ENCODE results near the gene GPR179.
"Not testable (repeated sequence)": the region's sequence is repeated elsewhere in the genome, so short reads cannot be mapped to it uniquely, and the experiment has no call there.

GPR179 gene

DNA sequence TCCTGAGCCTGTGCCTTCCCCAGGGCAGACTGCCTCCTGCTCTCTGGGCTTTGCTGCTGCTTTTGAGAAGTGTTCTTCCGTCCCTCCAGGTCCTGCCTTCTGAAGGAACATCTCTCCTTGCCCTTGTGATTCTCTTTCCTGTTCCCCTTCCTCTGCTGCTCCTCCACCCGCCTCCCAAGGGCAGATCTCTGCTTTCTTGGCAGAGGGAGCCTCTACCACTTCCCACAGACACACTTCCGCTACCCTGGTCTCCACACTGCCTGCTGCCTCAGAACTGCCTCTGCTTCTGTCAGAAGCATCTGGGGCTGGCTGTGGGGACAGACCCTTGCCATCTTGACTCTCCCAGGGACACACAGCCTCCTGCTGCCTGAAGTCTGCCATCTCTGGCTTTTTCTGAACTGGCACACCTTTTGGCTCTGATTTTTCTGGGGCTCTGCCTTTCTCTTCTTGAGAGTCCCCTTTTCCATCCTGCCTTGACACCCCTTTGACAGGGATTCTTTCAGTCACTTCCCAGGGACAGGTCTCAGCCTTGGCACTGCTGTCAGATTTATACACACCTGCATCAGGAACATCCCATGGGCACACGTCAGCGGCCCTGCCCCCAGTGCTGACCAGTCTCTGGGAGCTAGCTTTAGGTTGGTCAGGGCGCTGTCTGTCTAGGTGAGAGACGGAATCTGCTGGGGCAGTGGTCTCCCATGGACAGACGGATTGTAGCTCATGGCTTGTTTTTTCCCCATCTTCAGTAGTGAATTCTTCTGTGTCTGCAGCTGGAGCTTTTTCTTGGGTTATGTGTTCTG is 16.6 kb downstream of the GPR179 start:
- DNase-seq, result peak in 30 of 42 donors; percentile 8 to 59 (median 41)
- intact Hi-C loops (cut with DNase I), result no loop called here

DNA sequence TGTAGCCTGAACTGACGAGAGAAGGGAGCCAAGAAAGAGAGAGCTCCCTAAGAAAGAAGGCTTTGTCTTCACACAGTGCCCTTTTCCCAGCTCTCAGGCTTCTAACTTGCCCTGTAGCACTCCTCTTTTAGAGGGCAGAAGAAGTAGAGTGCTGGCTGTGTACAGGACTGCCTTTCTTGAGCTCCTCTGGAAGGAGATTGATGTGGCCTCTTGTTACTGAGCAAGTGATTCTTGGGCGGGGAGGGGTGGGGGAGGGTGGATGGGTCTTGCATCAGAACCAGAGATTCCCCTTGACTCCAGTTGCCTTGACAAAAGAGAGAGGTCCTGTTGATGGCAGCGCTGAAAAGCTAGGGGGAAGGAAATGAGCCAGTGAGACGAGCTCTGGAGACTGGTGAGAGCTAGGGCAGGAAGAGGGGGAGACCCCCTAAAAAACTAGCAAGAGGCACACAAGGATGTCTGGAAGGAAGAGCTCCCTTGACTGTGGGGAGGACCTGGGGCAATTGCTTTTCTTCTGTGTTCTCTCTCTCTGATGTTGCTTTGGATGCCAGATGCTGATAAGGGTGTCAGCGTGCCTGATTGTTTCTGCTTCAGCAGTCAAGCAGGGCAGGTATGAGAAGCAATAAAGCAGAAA is 18.4 kb downstream of the GPR179 start:
- intact Hi-C loops (cut with DNase I), result no loop called here
- DNase-seq, result peak in 12 of 42 donors; percentile 18 to 58 (median 38)

DNA sequence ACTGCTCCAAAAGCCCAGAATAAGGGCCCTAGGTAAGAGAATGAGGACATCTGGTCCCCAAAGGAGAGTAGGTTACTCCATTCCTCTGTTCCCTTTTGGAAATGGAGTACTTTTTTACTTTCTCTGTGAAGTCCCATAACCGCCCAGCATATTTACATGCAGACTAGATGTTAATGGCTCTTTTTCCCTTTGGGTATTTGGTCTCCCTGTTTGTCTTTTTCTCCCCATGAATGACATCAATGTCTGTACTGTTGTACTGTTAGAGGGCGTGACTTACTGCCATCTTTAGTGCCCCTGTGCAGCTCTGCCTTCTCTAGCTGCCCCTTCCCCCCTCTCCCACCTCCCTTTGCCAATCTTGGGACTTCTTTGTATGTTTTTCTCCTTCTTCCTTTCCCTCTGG is 19.0 kb downstream of the GPR179 start:
- no peak for DNase-seq
- intact Hi-C loops (cut with DNase I), result no loop called here

DNA sequence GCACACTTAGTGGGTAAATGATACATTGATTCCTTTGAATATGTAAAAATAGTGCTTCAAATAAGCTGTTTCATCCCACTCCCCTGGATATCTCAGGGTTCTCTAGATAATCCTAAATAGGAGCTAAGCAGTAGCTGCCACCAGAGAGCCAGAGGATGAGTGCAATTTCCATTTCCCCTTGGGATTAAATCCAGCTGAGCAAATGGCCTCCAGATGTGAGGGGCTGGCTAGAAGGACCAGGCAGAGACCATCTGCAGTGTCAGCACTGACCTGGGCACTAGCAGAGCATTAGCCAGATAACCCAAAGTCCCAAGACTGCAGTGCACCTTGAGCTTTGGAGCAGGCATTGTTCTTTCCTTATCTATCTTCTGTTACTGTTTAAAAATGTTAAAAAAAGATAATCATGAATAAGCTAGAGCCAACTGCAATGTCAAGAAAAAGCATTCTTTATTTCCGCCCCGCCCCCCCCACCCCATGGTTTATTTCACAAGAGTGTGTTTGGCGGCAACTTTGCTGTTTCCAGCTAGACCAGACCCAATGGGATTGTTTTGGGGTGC is 19.5 kb downstream of the GPR179 start:
- DNase-seq, result peak in 2 of 42 donors; percentile 33 to 42
- intact Hi-C loops (cut with DNase I), result no loop called here

DNA sequence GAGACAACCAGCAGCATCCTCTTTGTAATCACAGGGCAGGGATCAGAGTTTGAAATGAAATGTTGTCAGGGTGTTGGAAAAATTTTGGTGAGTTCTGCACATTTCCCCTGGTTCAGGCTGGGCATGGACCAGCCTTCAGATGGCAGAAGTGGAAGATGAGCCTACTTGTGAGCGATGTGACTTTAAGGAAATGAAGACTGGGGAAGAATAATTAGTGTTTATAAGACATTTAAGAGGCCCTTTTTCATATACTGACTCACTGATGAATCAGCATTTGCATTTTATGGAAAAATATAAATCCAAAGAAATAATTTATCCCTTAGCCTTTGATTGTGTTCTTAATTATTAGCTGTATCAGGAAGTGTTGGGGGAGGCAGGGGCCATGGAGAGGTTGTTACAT is 20.9 kb downstream of the GPR179 start:
- intact Hi-C loops (cut with DNase I), result no loop called here
- DNase-seq, result no peak

DNA sequence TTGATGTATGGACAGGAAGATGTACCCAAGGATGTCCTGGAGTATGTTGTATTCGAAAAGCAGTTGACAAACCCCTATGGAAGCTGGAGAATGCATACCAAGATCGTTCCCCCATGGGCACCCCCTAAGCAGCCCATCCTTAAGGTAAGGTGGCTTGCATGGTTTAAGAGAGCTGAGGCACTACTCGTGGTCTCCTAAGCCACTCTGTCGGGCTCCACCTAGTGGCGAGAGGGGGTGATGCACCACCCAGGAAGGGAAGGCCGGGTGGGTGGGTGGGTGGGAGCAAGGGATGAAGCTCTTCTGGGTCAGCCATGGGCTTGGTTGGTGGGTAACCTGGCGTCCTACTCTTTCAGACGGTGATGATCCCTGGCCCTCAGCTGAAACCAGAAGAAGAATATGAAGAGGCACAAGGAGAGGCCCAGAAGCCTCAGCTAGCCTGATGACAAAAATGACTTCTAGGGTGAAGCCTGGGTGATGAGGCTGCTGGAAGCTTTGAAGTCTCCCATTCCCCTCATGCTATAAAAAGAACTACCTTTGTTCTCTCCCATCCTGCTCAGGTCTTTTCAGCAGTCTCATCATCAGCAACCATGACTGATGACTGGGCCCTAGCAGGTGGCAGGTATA is 21.5 kb downstream of the GPR179 start:
- intact Hi-C loops (cut with DNase I), result no loop called here
- DNase-seq, result peak in 41 of 42 donors; percentile 37 to 89 (median 75)

DNA sequence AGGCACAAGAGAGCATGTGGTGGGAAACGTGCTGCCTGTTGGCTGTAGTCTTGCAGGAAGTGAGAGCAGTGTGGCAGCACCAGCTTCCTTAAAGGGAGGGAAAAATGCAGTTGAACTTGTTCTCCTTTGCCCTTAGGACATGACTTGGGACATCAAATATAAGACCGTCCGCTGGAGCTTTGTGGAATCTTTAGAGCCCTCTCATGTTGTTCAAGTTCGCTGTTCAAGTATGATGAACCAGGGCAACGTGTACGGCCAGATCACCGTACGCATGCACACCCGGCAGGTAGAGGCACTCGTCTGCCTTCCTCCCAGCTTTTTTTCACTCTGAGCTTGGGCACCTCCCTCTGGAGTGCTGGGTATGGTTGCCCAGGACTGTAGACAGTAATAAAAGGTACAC is 23.3 kb downstream of the GPR179 start:
- intact Hi-C loops (cut with DNase I), result no loop called here
- no peak for DNase-seq

DNA sequence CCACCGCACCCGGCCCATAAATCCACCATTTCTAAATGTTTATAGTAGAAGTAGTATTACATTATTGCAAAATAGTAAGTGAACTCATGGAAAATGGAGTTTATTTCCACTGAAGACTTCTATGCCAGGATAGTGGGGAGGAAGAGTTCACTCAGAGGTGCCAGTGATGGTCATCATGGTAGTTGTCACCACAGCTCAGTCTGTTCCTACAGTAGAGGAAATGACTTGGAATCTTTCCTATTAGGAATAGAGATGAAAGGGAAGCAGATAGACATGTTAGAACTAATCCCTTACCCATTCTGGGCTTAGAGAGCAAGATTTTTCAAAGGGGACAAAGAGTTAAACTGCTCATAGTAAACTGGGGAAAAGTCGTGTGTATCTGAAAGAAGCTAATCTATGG is 26.7 kb downstream of the GPR179 start:
- DNase-seq, result no peak
- intact Hi-C loops (cut with DNase I), result no loop called here

DNA sequence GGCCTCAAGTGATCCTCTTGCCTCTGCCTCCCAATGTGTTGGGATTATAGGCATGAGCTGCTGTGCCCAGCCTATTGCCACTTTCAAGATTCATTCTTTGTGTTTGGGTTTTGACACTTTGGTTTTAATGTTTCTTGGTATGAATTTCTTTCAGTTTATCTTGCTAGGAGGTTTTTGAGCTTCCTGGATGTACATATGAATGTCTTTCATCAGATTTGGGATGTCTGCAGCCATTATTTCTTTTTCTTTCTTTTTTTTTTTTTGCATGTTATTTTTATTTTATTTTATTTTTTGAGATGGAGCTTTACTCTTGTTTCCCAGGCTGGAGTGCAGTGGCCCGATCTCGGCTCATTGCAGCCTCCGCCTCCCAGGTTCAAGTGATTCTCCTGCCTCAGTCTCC is 28.3 kb downstream of the GPR179 start:
- intact Hi-C loops (cut with DNase I), result no loop called here
- DNase-seq, result peak in 1 of 42 donors; percentile 14

DNA sequence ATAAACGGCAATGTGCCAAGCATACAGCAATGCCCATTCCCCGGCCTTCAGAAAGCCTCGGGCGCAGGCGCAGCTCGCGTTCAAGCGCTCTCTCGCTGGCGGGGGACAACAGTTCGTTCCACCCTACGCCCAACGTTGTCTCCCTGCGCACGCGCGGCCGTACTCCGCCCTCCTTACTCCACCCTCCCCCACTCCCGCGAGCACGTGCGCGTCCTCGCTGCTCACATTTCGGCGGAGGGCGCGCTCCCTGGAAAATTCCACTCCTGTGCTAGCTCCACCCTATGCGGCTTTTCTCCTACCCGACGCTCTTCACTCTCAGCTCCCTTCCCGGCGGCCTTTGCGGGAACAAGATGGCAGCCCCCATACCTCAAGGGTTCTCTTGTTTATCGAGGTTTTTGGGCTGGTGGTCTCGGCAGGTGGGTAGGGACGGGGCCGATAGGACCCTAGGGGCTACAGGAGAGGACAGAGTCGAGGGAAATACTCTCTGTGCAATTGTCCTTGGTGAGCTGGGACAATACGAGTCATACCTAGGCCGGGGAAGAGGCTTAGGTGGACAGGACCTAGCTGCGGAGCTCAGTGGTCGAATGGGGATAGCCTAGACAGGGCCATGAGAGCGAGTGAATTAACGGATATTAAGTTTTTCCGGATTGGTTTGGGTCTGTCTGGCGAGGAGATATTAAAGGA is 46.8 kb downstream of the GPR179 start, which contains the start of gene MRPL45:
Gene MRPL45, plus strand, starts transcription at position 335 of the 684 bp plus-strand sequence. Its CDS starts 16 bp downstream, at position 351.
- intact Hi-C loops (cut with DNase I), result not testable (repeated sequence)
- peak; percentile 93 to 99 (median 97) for DNase-seq

DNA sequence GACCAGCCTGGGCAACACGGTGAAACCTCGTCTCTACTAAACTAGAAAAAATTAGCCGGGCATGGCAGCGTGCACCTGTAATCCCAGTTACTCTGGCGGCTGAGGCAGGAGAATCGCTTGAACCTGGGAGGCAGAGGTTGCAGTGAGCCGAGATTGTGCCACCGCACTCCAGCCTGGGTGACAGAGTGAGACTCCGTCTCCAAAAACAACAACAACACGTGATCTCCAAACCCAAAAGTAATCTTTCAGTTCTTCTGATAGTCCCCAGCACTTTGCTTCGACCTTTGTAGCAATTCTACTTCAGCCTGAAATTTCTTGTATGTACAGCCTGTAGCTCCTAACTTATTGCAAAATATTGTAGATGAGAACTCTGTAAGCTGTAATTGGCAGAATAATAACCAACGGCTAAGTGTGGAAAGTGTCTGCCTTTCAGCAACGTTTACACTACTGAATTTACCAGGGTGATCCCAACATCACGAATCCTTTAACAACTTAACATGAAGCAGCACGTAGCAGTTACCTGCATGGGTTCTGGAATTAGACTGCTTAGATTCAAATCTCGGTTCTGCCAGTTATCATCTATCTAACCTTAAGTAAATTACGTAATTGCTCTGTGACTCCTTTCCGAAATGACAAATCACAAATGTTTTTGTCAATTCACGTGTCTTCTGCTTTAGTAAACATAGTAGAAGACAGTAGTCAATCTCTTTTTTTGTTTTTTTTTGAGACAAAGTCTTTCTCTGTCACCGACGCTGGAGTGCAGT is 48.0 kb downstream of the GPR179 start:
- DNase-seq, result peak in 1 of 42 donors; percentile 2
- intact Hi-C loops (cut with DNase I), result not testable (repeated sequence)

DNA sequence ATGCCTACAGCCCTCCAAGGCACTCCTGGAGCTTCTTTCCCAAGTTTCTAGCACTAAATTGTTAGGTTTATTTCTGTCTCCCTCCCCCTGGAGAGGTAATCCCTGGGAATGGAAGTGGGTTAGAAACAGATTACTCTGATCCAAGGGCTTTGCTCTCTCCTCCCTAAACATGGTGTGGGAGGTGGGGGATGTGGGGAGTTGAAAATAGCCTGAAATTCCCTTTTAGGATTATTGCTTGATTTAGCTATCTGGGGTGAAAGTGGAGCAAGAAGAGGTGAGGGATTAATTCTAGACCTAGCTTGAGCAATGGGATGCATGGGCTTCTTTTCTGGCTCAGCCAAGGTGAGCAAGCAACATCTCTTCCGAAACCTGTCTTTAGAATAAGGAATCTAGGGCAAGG is 54.0 kb downstream of the GPR179 start:
- DNase-seq; intact Hi-C loops (cut with DNase I): not testable (repeated sequence)

DNA sequence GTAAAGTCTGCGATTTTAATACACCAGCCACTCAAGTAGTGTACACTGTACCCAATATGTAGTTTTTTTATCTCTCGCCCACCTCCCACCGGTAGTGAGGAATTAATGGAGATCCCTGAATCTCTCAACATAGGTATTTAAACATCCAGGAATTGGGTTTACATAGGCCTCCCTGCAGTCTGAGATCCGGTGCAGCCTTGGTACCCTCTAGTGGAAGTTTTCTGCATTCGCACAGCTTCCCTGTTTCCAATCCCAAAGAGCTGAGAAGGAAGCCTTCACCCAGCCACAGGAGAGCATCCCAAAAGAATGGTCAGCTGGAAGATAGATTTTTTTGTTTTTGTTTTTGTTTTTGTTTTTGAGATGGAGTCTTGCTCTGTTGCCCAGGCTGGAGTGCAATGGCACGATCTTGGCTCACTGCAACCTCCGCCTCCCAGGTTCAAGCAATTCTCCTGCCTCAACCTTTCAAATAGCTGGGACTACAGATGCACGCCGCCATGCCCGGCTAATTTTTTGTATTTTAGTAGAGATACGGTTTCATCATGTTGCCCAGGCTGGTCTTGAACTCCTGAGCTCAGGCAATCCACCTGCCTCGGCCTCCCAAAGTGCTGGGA is 55.4 kb downstream of the GPR179 start:
- intact Hi-C loops (cut with DNase I), result not testable (repeated sequence)
- DNase-seq, result peak in 13 of 42 donors; percentile 7 to 50 (median 20)

DNA sequence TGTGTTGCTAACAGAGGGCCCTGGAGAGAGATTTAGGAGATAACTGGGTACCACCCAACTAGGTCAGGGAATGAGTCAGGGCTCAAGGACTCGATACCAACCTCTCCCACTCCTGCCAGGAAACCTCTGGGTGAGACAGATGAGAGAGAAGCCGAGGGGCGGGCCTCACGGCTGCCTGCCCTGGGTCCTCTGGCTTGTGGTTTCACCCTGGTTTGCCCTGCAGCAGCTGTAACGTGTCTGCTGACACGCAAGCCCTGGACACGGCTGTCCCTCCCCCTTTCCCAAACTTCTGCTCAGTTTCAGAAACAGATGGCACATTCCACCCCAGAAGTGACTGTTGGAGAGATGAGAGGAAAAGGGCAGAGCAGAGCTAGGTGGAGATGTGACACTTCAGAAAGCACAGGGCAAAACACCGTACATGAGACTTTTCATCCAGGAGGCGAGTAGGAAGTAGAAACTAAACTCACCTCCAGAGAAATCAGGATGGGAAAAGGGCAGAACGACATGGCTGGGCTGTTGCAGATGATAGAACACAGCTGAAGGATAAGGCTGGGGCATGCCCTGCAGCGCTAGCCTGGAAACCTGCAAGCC is 57.2 kb downstream of the GPR179 start:
- not testable (repeated sequence) for DNase-seq

DNA sequence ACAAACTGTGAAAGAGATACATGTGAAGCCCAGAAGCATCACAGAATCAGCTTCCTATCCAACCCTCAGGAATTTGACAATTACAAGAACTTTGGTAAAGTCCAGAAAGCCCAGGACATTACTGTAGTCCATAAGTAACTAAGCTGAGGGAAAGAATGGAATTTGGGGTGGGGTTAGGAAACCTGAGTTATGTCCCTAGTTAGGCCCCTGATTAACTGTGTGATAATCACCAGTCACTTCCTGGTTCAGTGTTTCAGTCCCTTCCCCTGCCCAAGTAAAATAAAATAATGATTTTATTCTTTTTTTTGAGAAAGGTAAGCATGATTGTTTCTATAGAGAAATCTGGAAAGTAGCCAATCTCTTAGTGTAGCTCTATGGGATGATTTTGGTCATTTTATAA is 57.8 kb downstream of the GPR179 start:
- intact Hi-C loops (cut with DNase I); DNase-seq: not testable (repeated sequence)

More for the DNA sequence above, 57.2 kb downstream of the GPR179 start:
- intact Hi-C loops (cut with DNase I), result not testable (repeated sequence)
